Ramos (cell line): ENCODE results near the gene P2RY11.

ENCODE experiments used
- in situ Hi-C: fragments of 300-500 bp; cut with MboI; formaldehyde crosslinking; loops from one replicate; pipeline ENCODE4 v1.14.3; 2022; ENCODE audit warnings: low sequenced_read_pairs; ENCODE audit not compliant: unreplicated experiment

The P2RY11 gene

DNA sequence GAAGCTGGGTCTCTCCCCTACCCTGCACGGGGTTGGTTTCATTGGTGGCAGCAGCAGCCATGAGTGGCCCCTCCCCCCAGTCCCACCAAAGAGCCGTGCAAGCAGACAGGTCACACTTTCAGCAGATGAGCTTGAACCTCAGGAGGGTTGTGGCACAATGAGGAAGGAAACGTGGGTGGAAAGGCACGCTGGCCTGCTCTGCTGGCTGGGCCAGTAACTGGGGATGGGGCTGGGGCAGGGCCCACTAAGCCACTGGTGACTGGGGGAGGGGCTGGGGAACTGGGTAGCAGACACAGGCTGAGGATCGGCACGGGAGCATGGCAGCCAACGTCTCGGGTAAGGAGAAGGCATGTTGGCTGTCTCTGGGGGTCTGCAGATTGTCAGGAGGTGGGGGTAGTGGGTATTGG is at the start of gene P2RY11:
TSS of gene P2RY11 (plus strand) at position 289 of the 407 bp plus-strand sequence. CDS start at position 318, 29 bp downstream.
- in situ Hi-C loops, result no loop called here

- in situ Hi-C loops, result no loop called here
Measured at GRCh38 chr19:10061717-10062310, 49.7 kb upstream of the P2RY11 start.

DNA sequence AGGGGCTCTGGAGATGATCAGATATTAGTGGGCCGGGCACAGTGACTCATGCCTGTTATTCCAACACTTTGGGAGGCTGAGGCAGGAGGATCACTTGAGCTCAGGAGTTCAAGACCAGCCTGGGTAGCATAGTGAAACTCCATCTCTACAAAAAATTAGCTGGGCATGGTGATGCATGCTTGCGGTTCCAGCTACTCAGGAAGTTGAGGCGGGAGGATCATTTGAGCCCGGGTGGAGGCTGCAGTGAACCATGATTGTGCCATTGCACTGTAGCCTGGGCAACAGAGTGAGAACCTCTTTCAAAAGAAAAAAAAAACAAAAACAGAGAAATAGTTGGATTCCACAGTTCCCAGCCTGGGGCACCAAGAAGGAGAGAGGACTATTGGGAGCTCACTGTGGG is 43.3 kb upstream of the P2RY11 start:
- in situ Hi-C loops, result no loop called here

GRCh38 chr19:10069046-10069445 is 42.4 kb upstream of the P2RY11 start:
- in situ Hi-C loops, result no loop called here

GRCh38 chr19:10070730-10071446 is 40.6 kb upstream of the P2RY11 start:
- in situ Hi-C loops, result no loop called here

DNA sequence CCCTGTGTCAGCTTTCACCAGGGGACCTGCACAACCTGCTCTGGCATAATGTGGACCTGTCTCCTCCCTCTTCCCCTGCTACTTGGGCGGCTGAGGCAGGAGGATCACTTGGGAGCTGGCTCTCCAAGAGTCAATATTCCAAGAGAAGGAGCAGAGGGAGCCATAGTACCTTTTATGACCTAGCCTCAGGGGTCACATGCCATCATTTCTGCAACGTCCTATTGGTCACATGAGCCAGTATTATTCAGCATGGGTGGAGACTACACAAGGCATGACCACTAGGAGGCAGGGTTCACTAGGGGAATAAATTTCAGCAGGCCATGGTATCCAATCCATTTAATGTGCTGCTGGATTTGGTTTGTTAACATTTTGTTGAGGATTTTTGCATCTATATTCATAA is 37.3 kb upstream of the P2RY11 start:
- in situ Hi-C loops, result no loop called here

GRCh38 chr19:10076535-10076934 is 35.0 kb upstream of the P2RY11 start:
- in situ Hi-C loops, result no loop called here

DNA sequence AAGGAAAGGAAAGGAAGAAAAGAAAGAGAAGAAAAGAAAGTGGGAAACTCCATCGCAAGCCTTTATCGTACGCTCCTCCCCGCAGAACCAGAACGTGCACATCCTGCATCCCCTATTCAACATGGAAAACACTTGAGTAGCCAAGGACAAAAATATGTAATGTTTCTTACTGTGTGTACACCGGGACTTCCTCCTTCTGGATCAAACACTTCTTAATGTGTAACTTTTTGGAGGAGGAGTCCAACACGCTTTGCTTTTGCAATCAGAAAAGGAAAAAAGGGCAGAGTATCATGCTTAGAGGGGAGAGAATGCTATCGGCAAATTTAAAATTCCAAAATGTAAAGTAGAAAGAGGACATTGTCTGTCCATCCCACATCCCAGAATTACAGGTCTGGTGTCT is 33.2 kb upstream of the P2RY11 start:
- in situ Hi-C loops, result no loop called here

- in situ Hi-C loops, result no loop called here
Measured at GRCh38 chr19:10079031-10079453, 32.5 kb upstream of the P2RY11 start.

GRCh38 chr19:10083911-10084310 is 27.6 kb upstream of the P2RY11 start:
- in situ Hi-C loops, result no loop called here

- in situ Hi-C loops, result no loop called here
Measured at GRCh38 chr19:10084803-10085202, 26.7 kb upstream of the P2RY11 start.

DNA sequence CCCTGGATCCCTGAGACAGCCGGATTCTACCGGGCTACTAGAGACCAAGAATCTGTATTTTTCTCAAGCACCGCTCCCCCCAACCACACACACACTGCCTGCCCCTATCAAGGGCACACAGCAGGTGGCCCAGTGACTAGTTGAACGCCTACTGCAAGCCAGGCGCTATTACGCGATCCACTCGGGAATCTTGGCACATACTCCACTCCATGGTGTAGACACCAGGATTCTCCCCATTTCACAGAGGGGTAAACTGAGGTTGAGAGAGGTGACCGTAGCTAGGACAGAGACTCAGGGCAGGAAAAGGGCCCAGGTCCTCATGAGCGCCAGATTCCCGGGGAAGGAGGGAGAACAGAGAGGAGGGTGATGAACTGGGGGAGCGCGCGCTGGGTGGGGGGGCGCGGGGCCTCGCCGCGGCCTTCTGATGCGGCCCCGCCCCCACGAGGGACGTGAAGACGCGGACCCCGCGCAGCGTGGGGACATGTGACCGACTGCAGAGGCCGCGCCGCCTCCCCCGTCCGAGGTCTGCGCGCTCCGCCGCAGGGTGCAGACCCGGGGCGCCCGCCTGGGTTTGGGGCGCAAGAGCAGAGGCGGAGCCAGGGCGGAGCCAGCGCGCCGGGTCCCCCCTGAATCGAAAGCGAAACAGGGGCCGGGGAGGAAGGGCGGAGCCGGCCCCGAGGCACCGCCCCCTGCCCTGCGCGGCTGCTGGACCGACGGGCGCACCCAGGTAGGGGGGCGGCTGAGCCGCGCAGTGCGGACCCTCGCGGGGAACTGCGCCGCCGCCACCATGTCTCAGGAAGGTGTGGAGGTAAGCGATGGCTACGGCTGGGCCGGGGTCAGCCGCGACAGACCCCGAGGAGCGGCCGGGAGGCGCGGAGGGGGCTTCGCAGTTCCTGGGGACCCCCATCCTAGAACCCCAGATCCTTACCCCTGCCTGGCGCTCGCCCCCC is 25.6 kb upstream of the P2RY11 start, which contains the start of gene SHFL:
TSS of gene SHFL (plus strand) at position 677 of the 950 bp plus-strand sequence. CDS start at position 788, 111 bp downstream.
- in situ Hi-C loops, result no loop called here

GRCh38 chr19:10086591-10087192 is 24.8 kb upstream of the P2RY11 start:
- in situ Hi-C loops, result no loop called here

GRCh38 chr19:10087296-10088061 is 24.0 kb upstream of the P2RY11 start:
- in situ Hi-C loops, result no loop called here

DNA sequence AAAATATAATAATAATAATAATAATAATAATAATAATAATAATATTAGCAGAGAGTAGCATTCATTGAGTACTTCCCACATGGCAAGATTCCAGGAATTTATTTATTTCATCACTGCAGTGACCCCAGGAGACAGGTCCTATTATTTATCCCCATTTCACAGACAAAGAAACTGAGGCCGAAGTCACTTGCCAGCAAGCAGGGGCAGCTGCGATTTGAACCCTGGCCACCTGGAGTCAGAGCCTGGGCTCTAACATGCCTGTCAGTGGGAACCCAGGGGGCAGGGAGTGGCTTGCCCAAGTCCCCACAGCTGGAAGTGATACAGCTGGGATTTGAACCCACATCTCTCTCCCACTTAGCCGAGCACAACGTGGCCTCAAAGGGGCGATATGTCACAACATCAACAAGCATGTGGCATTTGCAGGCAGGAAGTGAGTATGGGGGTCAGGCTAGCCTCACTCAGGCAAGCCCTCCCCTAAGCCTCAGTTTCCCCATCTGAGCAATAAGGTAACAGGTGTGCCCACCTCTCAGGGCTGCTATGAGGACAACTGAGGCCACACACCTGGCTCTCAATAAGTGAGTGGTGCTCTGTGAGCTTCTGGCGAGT is 22.4 kb upstream of the P2RY11 start:
- in situ Hi-C loops, result no loop called here

DNA sequence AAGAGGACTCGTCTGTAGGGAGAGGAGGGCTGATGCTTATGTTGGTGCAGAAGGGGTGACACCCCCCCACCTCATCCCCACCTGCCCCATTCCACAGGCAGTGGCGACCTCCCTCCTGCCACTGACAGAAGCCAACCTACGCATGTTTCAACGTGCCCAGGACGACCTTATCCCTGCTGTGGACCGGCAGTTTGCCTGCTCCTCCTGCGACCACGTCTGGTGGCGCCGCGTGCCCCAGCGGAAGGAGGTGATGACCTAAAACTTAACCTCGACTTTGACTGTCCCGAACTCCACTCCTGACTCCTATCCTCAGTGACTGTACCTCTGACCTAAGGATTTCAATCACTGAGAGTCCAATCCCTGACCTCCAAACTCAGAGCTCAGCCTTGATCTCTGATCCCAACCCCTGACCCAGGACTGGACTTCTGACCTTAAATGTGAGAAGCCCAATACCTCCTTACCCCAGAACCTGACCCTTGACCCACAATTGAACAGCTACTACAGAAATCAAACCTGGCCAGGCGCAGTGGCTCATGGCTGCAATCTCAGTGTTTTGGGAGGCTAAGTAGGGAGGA is 21.6 kb upstream of the P2RY11 start:
- in situ Hi-C loops, result no loop called here

DNA sequence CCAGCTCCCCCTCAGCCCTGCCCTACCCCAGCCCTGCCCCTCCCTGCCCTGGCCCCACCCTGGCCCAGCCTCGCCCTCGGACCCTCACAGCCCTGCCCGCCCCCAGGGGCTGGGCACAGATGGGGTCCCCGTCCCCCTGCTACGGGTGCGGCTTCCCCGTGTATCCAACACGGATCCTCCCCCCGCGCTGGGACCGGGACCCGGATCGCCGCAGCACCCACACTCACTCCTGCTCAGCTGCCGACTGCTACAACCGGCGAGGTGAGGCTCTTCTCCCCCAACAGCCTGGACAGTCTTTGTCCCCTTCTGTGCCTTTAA is 20.2 kb upstream of the P2RY11 start:
- in situ Hi-C loops, result no loop called here

DNA sequence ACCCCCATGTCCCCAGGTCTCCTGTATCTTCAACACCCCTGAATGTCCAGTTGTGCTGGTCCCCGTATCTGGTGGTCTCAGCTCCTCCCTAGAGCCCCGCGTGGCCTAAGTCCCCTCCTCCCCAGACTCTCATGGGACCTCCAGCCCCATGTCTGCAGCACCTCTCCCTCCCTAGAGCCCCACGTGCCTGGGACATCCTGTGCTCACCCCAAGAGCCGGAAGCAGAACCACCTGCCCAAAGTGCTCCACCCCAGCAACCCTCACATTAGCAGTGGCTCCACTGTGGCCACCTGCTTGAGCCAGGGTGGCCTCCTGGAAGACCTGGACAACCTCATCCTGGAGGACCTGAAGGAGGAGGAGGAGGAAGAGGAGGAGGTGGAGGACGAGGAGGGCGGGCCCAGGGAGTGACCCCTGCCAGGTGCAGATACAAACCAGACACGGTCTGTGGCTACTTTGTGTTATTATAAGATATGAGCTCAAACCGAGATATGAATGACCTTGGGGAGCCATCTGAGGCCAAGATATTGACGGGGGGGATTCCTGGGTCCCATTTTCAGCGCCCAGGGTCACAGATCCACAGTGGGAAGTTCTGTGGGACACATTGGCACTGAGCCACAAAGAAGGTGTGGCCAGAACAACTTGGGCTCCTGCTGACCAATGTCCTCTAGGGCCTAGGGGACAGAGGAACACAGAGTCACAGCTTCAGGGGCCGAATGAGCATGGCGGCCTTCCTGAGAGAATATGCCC is 19.4 kb upstream of the P2RY11 start:
- in situ Hi-C loops, result no loop called here
